ENCODE results near the gene PRELID1.
"Not testable (repeated sequence)": the region's sequence is repeated elsewhere in the genome, so short reads cannot be mapped to it uniquely, and the experiment has no call there.

The PRELID1 gene

GRCh38 chr5:177336603-177337494 lies 33.2 kb downstream of the PRELID1 start:
- DNase-seq (ENCODE audit: low spot score): no peak

GRCh38 chr5:177338251-177339106 lies 34.9 kb downstream of the PRELID1 start:
- DNase-seq (ENCODE audit: low spot score): no peak

- no peak for DNase-seq (ENCODE audit: low spot score)
Observed at GRCh38 chr5:177339107-177339638, 35.6 kb downstream of the PRELID1 start.

- not testable (repeated sequence) for DNase-seq (ENCODE audit: low spot score)
Observed at GRCh38 chr5:177343000-177343399, 39.4 kb downstream of the PRELID1 start.

- no peak for DNase-seq (ENCODE audit: low spot score)
Observed at GRCh38 chr5:177343777-177344176, 40.2 kb downstream of the PRELID1 start.

GRCh38 chr5:177344891-177345290 lies 41.3 kb downstream of the PRELID1 start:
- DNase-seq (ENCODE audit: low spot score): no peak

- no peak for DNase-seq (ENCODE audit: low spot score)
Observed at GRCh38 chr5:177346820-177347219, 43.2 kb downstream of the PRELID1 start.

GRCh38 chr5:177347699-177348098 lies 44.1 kb downstream of the PRELID1 start:
- no peak for DNase-seq (ENCODE audit: low spot score)

- DNase-seq (ENCODE audit: low spot score): no peak
Observed at GRCh38 chr5:177349362-177349647, 45.7 kb downstream of the PRELID1 start.

GRCh38 chr5:177349762-177350161 lies 46.2 kb downstream of the PRELID1 start:
- DNase-seq (ENCODE audit: low spot score): no peak

GRCh38 chr5:177350776-177351391 lies 47.3 kb downstream of the PRELID1 start:
- DNase-seq (ENCODE audit: low spot score): no peak

- peak; percentile 96 for DNase-seq (ENCODE audit: low spot score)
Observed at GRCh38 chr5:177351392-177352329, 48.1 kb downstream of the PRELID1 start, which contains the start of gene LMAN2. Gene LMAN2, minus strand, starts transcription at chr5:177351668. Its CDS starts 21 bp downstream, at chr5:177351647.

GRCh38 chr5:177353093-177353492 lies 49.5 kb downstream of the PRELID1 start:
- DNase-seq (ENCODE audit: low spot score): no peak

GRCh38 chr5:177354256-177354655 lies 50.7 kb downstream of the PRELID1 start:
- no peak for DNase-seq (ENCODE audit: low spot score)

- no peak for DNase-seq (ENCODE audit: low spot score)
Observed at GRCh38 chr5:177354711-177355110, 51.1 kb downstream of the PRELID1 start.

GRCh38 chr5:177355162-177355867 lies 51.7 kb downstream of the PRELID1 start:
- no peak for DNase-seq (ENCODE audit: low spot score)

GRCh38 chr5:177355868-177356168 lies 52.2 kb downstream of the PRELID1 start:
- DNase-seq (ENCODE audit: low spot score): no peak

All from D341Med (cell line).